Measurements from ENCODE around the gene STAG1. TPM values are rescaled to one million over a fixed set of nuclear protein-coding genes. Genes with fewer than 3 reads are reported as not detected.

The STAG1 gene
- total RNA-seq, 1 donor from 2014 or later: 57.1 TPM

GRCh38 chr3:136657526-136657925 is 94.7 kb downstream of the STAG1 start:
- H3K9me3 Mint-ChIP-seq: peaks cover 7% of the 10 kb centered on the region
- CTCF ChIA-PET: no interaction called here
- H3K27ac Mint-ChIP-seq: no peak overlapping the region
- ATAC-seq (ENCODE audit: low read depth): no peak
- H3K4me1 Mint-ChIP-seq: peaks cover 25% of the 10 kb centered on the region
- TF ChIP-seq CTCF (IDR thresholded peaks at IDR 0.05): no peak
- no peaks in the 10 kb centered on the region for H3K27me3 Mint-ChIP-seq
- intact Hi-C loops (cut with micrococcal nuclease): no loop called here
- peaks cover 13% of the 10 kb centered on the region for H3K36me3 Mint-ChIP-seq (ENCODE audit: low read depth)
- DNase-seq: no peak
- no peak overlapping the region for H3K4me3 Mint-ChIP-seq
- POLR2A ChIA-PET: interaction anchor here (0.7 kb wide), 1 partner anchor 33 kb away, joined by 4 read pairs; no protein-coding TSS in a partner anchor

- Mint-ChIP-seq H3K9me3 (peaks cover 9% of the 10 kb centered on the region), H3K4me1 (peaks cover 18% of the 10 kb centered on the region), H3K27me3 (no peaks in the 10 kb centered on the region), H3K27ac (no peak overlapping the region), H3K36me3 (ENCODE audit: low read depth) (peaks cover 18% of the 10 kb centered on the region), H3K4me3 (no peak overlapping the region)
- POLR2A ChIA-PET: no interaction called here
- TF ChIP-seq CTCF (IDR thresholded peaks at IDR 0.05): no peak
- intact Hi-C loops (cut with micrococcal nuclease): no loop called here
- ATAC-seq (ENCODE audit: low read depth) (no peak), DNase-seq (no peak)
- CTCF ChIA-PET: no interaction called here
Observed at GRCh38 chr3:136653628-136654027, 98.5 kb downstream of the STAG1 start.

- peaks cover 16% of the 10 kb centered on the region for H3K36me3 Mint-ChIP-seq (ENCODE audit: low read depth)
- peaks cover 9% of the 10 kb centered on the region for H3K9me3 Mint-ChIP-seq
- CTCF ChIA-PET: no interaction called here
- peaks cover 27% of the 10 kb centered on the region for H3K4me1 Mint-ChIP-seq
- H3K27ac Mint-ChIP-seq: no peak overlapping the region
- DNase-seq (no peak), ATAC-seq (ENCODE audit: low read depth) (no peak)
- no peaks in the 10 kb centered on the region for H3K27me3 Mint-ChIP-seq
- no peak overlapping the region for H3K4me3 Mint-ChIP-seq
- intact Hi-C loops (cut with micrococcal nuclease): loop anchor here (2.0 kb wide), 1 partner anchor 17 kb away; no protein-coding TSS in a partner anchor
- POLR2A ChIA-PET: no interaction called here
- TF ChIP-seq CTCF (IDR thresholded peaks at IDR 0.05): no peak
Observed at GRCh38 chr3:136651581-136651980, 100.6 kb downstream of the STAG1 start.

GRCh38 chr3:136650461-136650860 is 101.7 kb downstream of the STAG1 start:
- Mint-ChIP-seq H3K36me3 (ENCODE audit: low read depth) (peaks cover 13% of the 10 kb centered on the region), H3K4me1 (peaks cover 36% of the 10 kb centered on the region), H3K27ac (no peak overlapping the region), H3K27me3 (no peaks in the 10 kb centered on the region), H3K4me3 (no peak overlapping the region), H3K9me3 (peaks cover 9% of the 10 kb centered on the region)
- ChIA-PET POLR2A (no interaction called here), CTCF (no interaction called here)
- TF ChIP-seq CTCF (IDR thresholded peaks at IDR 0.05): no peak
- DNase-seq: no peak
- intact Hi-C loops (cut with micrococcal nuclease): loop anchor here (2.0 kb wide), 1 partner anchor 16 kb away; no protein-coding TSS in a partner anchor
- no peak for ATAC-seq (ENCODE audit: low read depth)

- Mint-ChIP-seq H3K9me3 (no peaks in the 10 kb centered on the region), H3K36me3 (ENCODE audit: low read depth) (peaks cover 4% of the 10 kb centered on the region), H3K27ac (no peak overlapping the region), H3K27me3 (no peaks in the 10 kb centered on the region), H3K4me3 (no peak overlapping the region), H3K4me1 (peaks cover 48% of the 10 kb centered on the region)
- no peak for ATAC-seq (ENCODE audit: low read depth)
- CTCF ChIA-PET: no interaction called here
- intact Hi-C loops (cut with micrococcal nuclease): no loop called here
- POLR2A ChIA-PET: no interaction called here
- no peak for DNase-seq
- no peak for TF ChIP-seq CTCF (IDR thresholded peaks at IDR 0.05)
Observed at GRCh38 chr3:136645915-136646314, 106.3 kb downstream of the STAG1 start.

Data from activated B cell treated with CpG ODN at 0.5 μM for 24 hours (primary cell).